Vagina (tissue), 2 donors: ENCODE data around the gene SPC25. TPM values are rescaled to one million over a fixed set of nuclear protein-coding genes. Genes with fewer than 3 reads are reported as not detected.

Experiments
- DNase-seq, 2 donors: peaks; one replicate each; pipeline ENCODE4 v3.0.0-alpha.2; 2017; ENCODE audit errors: extremely low spot score in 2 of 2
- H3K27ac ChIP-seq: fragments of 200-600 bp; sonication (generic); one replicate; pipeline ENCODE4 v1.5.1; 2019
- H3K27me3 ChIP-seq: fragments of 200-600 bp; sonication (generic); one replicate; pipeline ENCODE4 v1.5.1; 2019
- H3K36me3 ChIP-seq, 2 donors: fragments of 200-600 bp; sonication (generic); one replicate each; pipeline ENCODE4 v1.5.1; 2017 to 2019
- H3K4me1 ChIP-seq: fragments of 200-600 bp; sonication (generic); one replicate; pipeline ENCODE4 v1.5.1; 2019
- H3K4me3 ChIP-seq, 2 donors: fragments of 200-600 bp; sonication (generic); 1 replicate in 1 of 2; 2 replicates in 1 of 2; pipeline ENCODE4 v1.5.1; 2016 to 2019
- H3K9me3 ChIP-seq: fragments of 200-600 bp; sonication (generic); one replicate; pipeline ENCODE4 v1.5.1; 2019
- POLR2A ChIP-seq, 2 donors: fragments of 450-650 bp; IDR thresholded peaks; one replicate each; pipeline ENCODE4 v1.6.1; 2017; ENCODE audit warnings: antibody characterized with exemption in 2 of 2, mild to moderate bottlenecking in 2 of 2, moderate library complexity in 2 of 2
- POLR2AphosphoS5 ChIP-seq, 2 donors: sonication (generic); formaldehyde crosslinking; IDR thresholded peaks; one replicate each; pipeline ENCODE4 v1.9.0; 2017; ENCODE audit warnings: antibody characterized with exemption in 2 of 2, mild to moderate bottlenecking in 2 of 2, low read depth in 1 of 2; ENCODE audit not compliant: insufficient read depth in 1 of 2
- intact Hi-C: fragments of 100-400 bp; cut with DNase I; formaldehyde crosslinking; loops from one replicate; pipeline ENCODE4 v1.15.1; 2023
- total RNA-seq: library from RNA; depleted of rRNA; stranded (reverse); fragments of >200 nt; gene quantifications from one replicate; pipeline ENCODE4 v1.2.3, GENCODE V29; 2016
- TF ChIP-seq, protein P1 (sequence below), 3 experiments: fragments of 450-650 bp in 2 of 3; fragments of 200-600 bp in 1 of 3; sonication (generic) in 1 of 3; IDR thresholded peaks; one replicate each; pipeline ENCODE4 v1.5.1; 2017 to 2019; ENCODE audit warnings: antibody characterized with exemption in 3 of 3, mild to moderate bottlenecking in 2 of 3, moderate library complexity in 2 of 3

Gene SPC25
- total RNA-seq, 1 donor from 2014 or later: not detected

DNA sequence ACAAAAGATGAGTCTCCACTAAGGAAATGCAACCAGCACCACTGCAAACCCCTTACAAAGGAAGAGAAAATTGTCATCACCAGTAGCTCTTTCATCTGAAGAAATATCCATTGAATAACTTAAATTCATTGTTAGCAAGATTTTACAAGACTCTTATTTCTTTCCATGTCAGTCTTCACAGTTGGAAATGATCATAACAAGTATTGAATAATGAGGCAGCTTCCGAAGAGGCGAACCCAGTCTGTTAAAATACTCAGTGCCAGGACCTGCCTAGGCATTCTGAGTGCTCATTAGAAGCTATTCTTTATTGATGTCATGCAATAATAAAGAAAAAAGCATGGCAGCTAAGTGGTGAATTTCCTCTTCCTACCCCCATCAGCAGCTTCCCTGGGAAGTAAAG, 54.3 kb downstream of the SPC25 start:
- TF ChIP-seq POLR2AphosphoS5 (IDR thresholded peaks at IDR 0.05; ENCODE audit: insufficient read depth in 1 of 2, low read depth in 1 of 2): no peak
- TF ChIP-seq, protein P1, sequence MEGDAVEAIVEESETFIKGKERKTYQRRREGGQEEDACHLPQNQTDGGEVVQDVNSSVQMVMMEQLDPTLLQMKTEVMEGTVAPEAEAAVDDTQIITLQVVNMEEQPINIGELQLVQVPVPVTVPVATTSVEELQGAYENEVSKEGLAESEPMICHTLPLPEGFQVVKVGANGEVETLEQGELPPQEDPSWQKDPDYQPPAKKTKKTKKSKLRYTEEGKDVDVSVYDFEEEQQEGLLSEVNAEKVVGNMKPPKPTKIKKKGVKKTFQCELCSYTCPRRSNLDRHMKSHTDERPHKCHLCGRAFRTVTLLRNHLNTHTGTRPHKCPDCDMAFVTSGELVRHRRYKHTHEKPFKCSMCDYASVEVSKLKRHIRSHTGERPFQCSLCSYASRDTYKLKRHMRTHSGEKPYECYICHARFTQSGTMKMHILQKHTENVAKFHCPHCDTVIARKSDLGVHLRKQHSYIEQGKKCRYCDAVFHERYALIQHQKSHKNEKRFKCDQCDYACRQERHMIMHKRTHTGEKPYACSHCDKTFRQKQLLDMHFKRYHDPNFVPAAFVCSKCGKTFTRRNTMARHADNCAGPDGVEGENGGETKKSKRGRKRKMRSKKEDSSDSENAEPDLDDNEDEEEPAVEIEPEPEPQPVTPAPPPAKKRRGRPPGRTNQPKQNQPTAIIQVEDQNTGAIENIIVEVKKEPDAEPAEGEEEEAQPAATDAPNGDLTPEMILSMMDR (IDR thresholded peaks at IDR 0.05): no peak
- TF ChIP-seq POLR2A (IDR thresholded peaks at IDR 0.05): no peak
- Histone ChIP-seq H3K4me1 (no peaks in the 10 kb centered on the region), H3K36me3 (peaks cover 0 to 3% of the 10 kb centered on the region in 2 donors), H3K4me3 (no peak overlapping the region), H3K27ac (no peak overlapping the region), H3K9me3 (no peaks in the 10 kb centered on the region), H3K27me3 (no peaks in the 10 kb centered on the region)
- intact Hi-C loops: no loop called here
- DNase-seq: no peak

DNA sequence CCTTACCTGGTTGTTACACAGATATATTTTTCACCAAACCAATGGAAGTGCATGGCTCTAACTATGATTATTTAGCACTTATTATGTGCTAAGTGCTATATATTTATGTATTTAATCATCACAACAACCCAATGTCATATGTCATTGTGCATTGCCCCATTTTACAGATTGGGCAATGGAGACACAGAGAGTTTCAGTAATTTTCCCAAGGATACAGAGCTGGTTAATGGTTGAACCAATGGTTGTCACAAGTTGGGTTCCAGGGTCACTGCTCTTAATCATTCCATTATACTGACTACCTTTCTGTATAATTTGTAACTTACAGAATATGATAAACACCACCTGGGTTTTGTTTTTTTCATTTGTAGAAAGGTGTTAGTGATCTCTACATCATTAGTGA, 58.6 kb downstream of the SPC25 start:
- H3K9me3 ChIP-seq: no peaks in the 10 kb centered on the region
- TF ChIP-seq, protein P1 (IDR thresholded peaks at IDR 0.05): no peak
- no peak for TF ChIP-seq POLR2A (IDR thresholded peaks at IDR 0.05)
- TF ChIP-seq POLR2AphosphoS5 (IDR thresholded peaks at IDR 0.05; ENCODE audit: insufficient read depth in 1 of 2, low read depth in 1 of 2): no peak
- H3K27me3 ChIP-seq: no peaks in the 10 kb centered on the region
- peaks cover 0 to 3% of the 10 kb centered on the region in 2 donors for H3K36me3 ChIP-seq
- no peak for DNase-seq
- intact Hi-C loops: no loop called here
- no peaks in the 10 kb centered on the region for H3K4me1 ChIP-seq
- no peak overlapping the region for H3K4me3 ChIP-seq
- no peak overlapping the region for H3K27ac ChIP-seq

DNA sequence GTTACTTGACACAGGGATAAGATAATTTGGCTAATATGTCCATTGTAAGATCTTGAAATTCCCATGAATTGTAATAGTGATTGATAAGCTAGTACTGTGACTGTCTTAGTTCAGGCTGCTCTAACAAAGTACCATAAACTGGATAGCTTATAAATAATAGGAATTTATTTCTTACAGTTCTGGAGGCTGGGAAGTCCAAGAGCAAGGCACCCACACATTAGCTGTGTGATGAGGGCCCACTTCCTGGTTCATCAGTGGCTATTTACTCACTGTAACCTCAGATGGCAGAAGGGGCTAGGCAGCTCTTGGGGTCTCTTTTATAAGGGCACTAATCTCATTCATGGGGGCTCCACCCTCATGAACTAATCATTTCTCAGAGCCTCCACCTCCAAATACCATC, 59.3 kb downstream of the SPC25 start:
- Histone ChIP-seq H3K27ac (no peak overlapping the region), H3K4me1 (no peaks in the 10 kb centered on the region), H3K27me3 (no peaks in the 10 kb centered on the region), H3K9me3 (no peaks in the 10 kb centered on the region), H3K36me3 (peaks cover 0 to 3% of the 10 kb centered on the region in 2 donors), H3K4me3 (no peak overlapping the region)
- no peak for DNase-seq
- no peak for TF ChIP-seq POLR2AphosphoS5 (IDR thresholded peaks at IDR 0.05; ENCODE audit: insufficient read depth in 1 of 2, low read depth in 1 of 2)
- TF ChIP-seq, protein P1 (IDR thresholded peaks at IDR 0.05): no peak
- no peak for TF ChIP-seq POLR2A (IDR thresholded peaks at IDR 0.05)
- intact Hi-C loops: no loop called here

DNA sequence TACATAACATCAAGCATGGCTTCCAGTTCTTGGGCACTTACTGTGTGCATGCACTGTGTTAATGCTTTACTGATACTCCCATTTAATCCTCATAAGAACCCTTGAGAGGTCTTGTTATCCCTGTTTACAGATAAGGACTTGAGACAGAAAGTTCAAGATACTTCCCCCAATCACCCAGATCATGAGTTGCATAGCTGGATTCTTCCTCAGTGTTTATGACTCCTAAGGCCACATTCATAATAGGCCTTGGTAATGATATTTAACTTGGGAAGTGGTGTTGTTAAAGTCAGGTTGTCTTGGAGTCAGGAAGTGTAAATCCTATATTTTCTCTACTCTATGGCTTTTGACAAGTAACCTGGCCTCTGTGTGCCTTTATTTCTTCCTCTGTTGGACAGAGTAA, 65.1 kb downstream of the SPC25 start:
- no peak for DNase-seq
- TF ChIP-seq, protein P1 (IDR thresholded peaks at IDR 0.05): no peak
- no peak for TF ChIP-seq POLR2A (IDR thresholded peaks at IDR 0.05)
- no peak for TF ChIP-seq POLR2AphosphoS5 (IDR thresholded peaks at IDR 0.05; ENCODE audit: insufficient read depth in 1 of 2, low read depth in 1 of 2)
- no peaks in the 10 kb centered on the region for H3K4me1 ChIP-seq
- no peaks in the 10 kb centered on the region for H3K9me3 ChIP-seq
- no peaks in the 10 kb centered on the region for H3K36me3 ChIP-seq
- H3K27ac ChIP-seq: no peak overlapping the region
- intact Hi-C loops: no loop called here
- H3K4me3 ChIP-seq: no peak overlapping the region
- no peaks in the 10 kb centered on the region for H3K27me3 ChIP-seq

DNA sequence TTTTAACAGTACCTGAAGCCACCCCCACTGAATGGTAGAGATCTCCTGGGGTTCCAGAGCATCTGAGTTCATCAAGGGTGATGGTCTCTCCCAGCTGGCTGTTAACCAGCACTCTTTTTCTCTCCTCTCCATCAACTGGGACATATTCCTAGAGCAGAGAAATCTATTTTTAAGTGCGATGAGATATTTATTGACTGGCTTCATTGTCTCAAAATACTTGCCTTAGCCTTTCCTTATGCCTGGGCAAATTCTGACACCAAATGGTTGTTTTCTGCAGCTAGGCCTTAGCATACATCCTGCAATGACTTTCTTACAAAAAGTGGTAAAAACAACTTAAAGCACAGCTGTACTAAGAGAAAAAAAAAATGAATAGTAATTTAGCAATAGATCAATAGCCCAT, 68.2 kb downstream of the SPC25 start:
- Histone ChIP-seq H3K36me3 (no peaks in the 10 kb centered on the region), H3K4me3 (no peak overlapping the region), H3K27me3 (no peaks in the 10 kb centered on the region), H3K4me1 (no peaks in the 10 kb centered on the region), H3K27ac (no peak overlapping the region), H3K9me3 (no peaks in the 10 kb centered on the region)
- no peak for DNase-seq
- intact Hi-C loops: no loop called here
- TF ChIP-seq POLR2A (IDR thresholded peaks at IDR 0.05) (no peak), POLR2AphosphoS5 (IDR thresholded peaks at IDR 0.05; ENCODE audit: insufficient read depth in 1 of 2, low read depth in 1 of 2) (no peak)
- TF ChIP-seq, protein P1 (IDR thresholded peaks at IDR 0.05): no peak
